Hepatocyte (in vitro differentiated cells): Measurements from ENCODE around the gene SNX2. TPM values are rescaled to one million over a fixed set of nuclear protein-coding genes. Genes with fewer than 3 reads are reported as not detected.
A peak's percentile ranks its signal among the peaks of the same experiment; 100 is the strongest.

Experiments used
- DNase-seq: peaks from one replicate; pipeline ENCODE4 v3.0.0-alpha.2; 2016; ENCODE audit warnings: low spot score
- H2AFZ ChIP-seq: fragments of 200-600 bp; sonication (generic); 2 replicates; pipeline ENCODE4 v1.6.0; 2016; ENCODE audit warnings: antibody characterized with exemption, mild to moderate bottlenecking
- H3K27ac ChIP-seq: fragments of 200-600 bp; sonication (generic); 2 replicates; pipeline ENCODE4 v1.5.1; 2016; ENCODE audit warnings: mild to moderate bottlenecking
- H3K27me3 ChIP-seq: fragments of 200-600 bp; sonication (generic); 2 replicates; pipeline ENCODE4 v1.6.1; 2016
- H3K36me3 ChIP-seq: fragments of 200-600 bp; sonication (generic); replicated peaks from 2 replicates; pipeline ENCODE4 v1.5.1; 2016; ENCODE audit warnings: low read depth; ENCODE audit not compliant: insufficient read depth
- H3K4me1 ChIP-seq: fragments of 200-600 bp; sonication (generic); 2 replicates; pipeline ENCODE4 v1.5.1; 2016; ENCODE audit warnings: mild to moderate bottlenecking, moderate library complexity; ENCODE audit not compliant: insufficient read depth
- H3K4me2 ChIP-seq: fragments of 200-600 bp; sonication (generic); 2 replicates; pipeline ENCODE4 v1.6.0; 2016
- H3K4me3 ChIP-seq: fragments of 200-600 bp; sonication (generic); 2 replicates; pipeline ENCODE4 v1.5.1; 2016; ENCODE audit warnings: mild to moderate bottlenecking
- H3K79me2 ChIP-seq: fragments of 200-600 bp; sonication (generic); 2 replicates; pipeline ENCODE4 v1.6.0; 2017; ENCODE audit warnings: mild to moderate bottlenecking
- H3K9me2 ChIP-seq: fragments of 200-600 bp; sonication (generic); replicated peaks from 2 replicates; pipeline ENCODE4 v1.6.0; 2017; ENCODE audit warnings: mild to moderate bottlenecking; ENCODE audit not compliant: insufficient read depth
- H3K9me3 ChIP-seq: fragments of 200-600 bp; sonication (generic); 2 replicates; pipeline ENCODE4 v1.5.1; 2016; ENCODE audit warnings: low read depth, mild to moderate bottlenecking
- H4K20me1 ChIP-seq: fragments of 200-600 bp; sonication (generic); 2 replicates; pipeline ENCODE4 v1.6.0; 2016; ENCODE audit warnings: mild to moderate bottlenecking; ENCODE audit not compliant: insufficient read depth, poor library complexity, severe bottlenecking
- CTCF ChIP-seq: fragments of 200-600 bp; sonication (generic); IDR thresholded peaks from 2 replicates; pipeline ENCODE4 v1.5.1; 2016; ENCODE audit warnings: antibody characterized with exemption, mild to moderate bottlenecking; ENCODE audit not compliant: poor library complexity
- EZH2 ChIP-seq: fragments of 200-600 bp; sonication (generic); IDR thresholded peaks from 2 replicates; pipeline ENCODE4 v1.6.1; 2016; ENCODE audit warnings: antibody characterized with exemption, mild to moderate bottlenecking, borderline replicate concordance
- EZH2phosphoT487 ChIP-seq: fragments of 200-600 bp; sonication (generic); IDR thresholded peaks from one replicate; pipeline ENCODE4 v1.6.1; 2018; ENCODE audit warnings: antibody characterized with exemption, mild to moderate bottlenecking, low read depth, moderate library complexity; ENCODE audit not compliant: unreplicated experiment, severe bottlenecking
- WGBS: methylation state at CpG from one replicate; pipeline ENCODE4 v1.1.6; 2016; ENCODE audit warnings: low lambda C conversion rate; ENCODE audit errors: missing lambda C conversion rate; 5-methylcytosine and 5-hydroxymethylcytosine counted together
- polyA plus RNA-seq: library from polyadenylated mRNA; unstranded; fragments of >200 nt; fragmentation: Nextera tagmentation; extraction: Ambion mirVana; gene quantifications from 2 replicates; pipeline ENCODE4 v1.2.1, GENCODE V29; 2016
- total RNA-seq: library from RNA; depleted of rRNA; stranded (reverse); fragments of >200 nt; gene quantifications from 2 replicates; pipeline ENCODE4 v1.2.3, GENCODE V29; 2014

Gene SNX2
- total and polyA plus RNA-seq, 2 experiments from 2014 or later, result 99.5 to 107 TPM

GRCh38 chr5:122751293-122751782 lies 23.5 kb upstream of the SNX2 start:
- H3K9me2 ChIP-seq, result no peaks in the 10 kb centered on the region
- no peak overlapping the region for H3K4me2 ChIP-seq
- H3K36me3 ChIP-seq, result no peaks in the 10 kb centered on the region
- H2AFZ ChIP-seq, result peak overlapping the region; percentile 18
- peak; percentile 77 for DNase-seq
- TF ChIP-seq EZH2phosphoT487 (no peak), EZH2 (no peak), CTCF (no peak)
- H3K27me3 ChIP-seq, result no peaks in the 10 kb centered on the region
- H3K4me1 ChIP-seq, result no peaks in the 10 kb centered on the region
- no peak overlapping the region for H3K4me3 ChIP-seq
- H3K27ac ChIP-seq, result peak overlapping the region; percentile 74
- H4K20me1 ChIP-seq, result no peaks in the 10 kb centered on the region
- H3K79me2 ChIP-seq, result no peaks in the 10 kb centered on the region
- no peaks in the 10 kb centered on the region for H3K9me3 ChIP-seq
- 44% methylated on average over 7 of the region's 7 CpGs for WGBS

- Histone ChIP-seq H3K79me2 (no peaks in the 10 kb centered on the region), H3K27me3 (no peaks in the 10 kb centered on the region), H4K20me1 (no peaks in the 10 kb centered on the region), H2AFZ (no peak overlapping the region), H3K9me3 (no peaks in the 10 kb centered on the region), H3K27ac (no peak overlapping the region), H3K4me3 (no peak overlapping the region), H3K4me2 (no peak overlapping the region), H3K9me2 (no peaks in the 10 kb centered on the region), H3K36me3 (no peaks in the 10 kb centered on the region), H3K4me1 (no peaks in the 10 kb centered on the region)
- TF ChIP-seq CTCF, result no peak
- TF ChIP-seq EZH2, result no peak
- no peak for TF ChIP-seq EZH2phosphoT487
- no peak for DNase-seq
Measured at GRCh38 chr5:122753500-122753899, 21.4 kb upstream of the SNX2 start.

GRCh38 chr5:122755783-122756182 lies 19.1 kb upstream of the SNX2 start:
- no peaks in the 10 kb centered on the region for H3K36me3 ChIP-seq
- no peak for TF ChIP-seq CTCF
- no peak for TF ChIP-seq EZH2phosphoT487
- TF ChIP-seq EZH2, result no peak
- H4K20me1 ChIP-seq, result no peaks in the 10 kb centered on the region
- H3K79me2 ChIP-seq, result no peaks in the 10 kb centered on the region
- WGBS, result 95% methylated on average over 2 of the region's 2 CpGs
- no peaks in the 10 kb centered on the region for H3K27me3 ChIP-seq
- no peaks in the 10 kb centered on the region for H3K4me1 ChIP-seq
- no peaks in the 10 kb centered on the region for H3K9me2 ChIP-seq
- H3K27ac ChIP-seq, result no peak overlapping the region
- H3K9me3 ChIP-seq, result no peaks in the 10 kb centered on the region
- H3K4me3 ChIP-seq, result no peak overlapping the region
- no peak overlapping the region for H2AFZ ChIP-seq
- H3K4me2 ChIP-seq, result no peak overlapping the region
- DNase-seq, result no peak
